Measurements from ENCODE around the gene DPYD. TPM values are rescaled to one million over a fixed set of nuclear protein-coding genes. Genes with fewer than 3 reads are reported as not detected.

DPYD gene
- total and polyA plus RNA-seq, 8 donors: 2.7 to 24.5 (median 9.4) TPM

- H3K27ac ChIP-seq: no peak overlapping the region
- no peak for TF ChIP-seq CTCF (IDR thresholded peaks at IDR 0.05)
- peak; percentile 39 for FAIRE-seq
- no peak overlapping the region for H3K4me3 ChIP-seq
- no peaks in the 10 kb centered on the region for H3K36me3 ChIP-seq
- H3K9me3 ChIP-seq: peaks cover 0 to 4% (median 0%) of the 10 kb centered on the region in 4 donors
- intact Hi-C loops (cut with DNase I): no loop called here
- H3K4me1 ChIP-seq: peaks cover 0 to 7% (median 0%) of the 10 kb centered on the region in 3 donors
- no peak for ATAC-seq
- DNase-seq: no peak
- 66 to 70% methylated on average over 2 of the region's 2 CpGs for WGBS, 2 donors
- H3K27me3 ChIP-seq: no peaks in the 10 kb centered on the region
Observed at GRCh38 chr1:97797403-97798183, 123.2 kb downstream of the DPYD start.

DNA sequence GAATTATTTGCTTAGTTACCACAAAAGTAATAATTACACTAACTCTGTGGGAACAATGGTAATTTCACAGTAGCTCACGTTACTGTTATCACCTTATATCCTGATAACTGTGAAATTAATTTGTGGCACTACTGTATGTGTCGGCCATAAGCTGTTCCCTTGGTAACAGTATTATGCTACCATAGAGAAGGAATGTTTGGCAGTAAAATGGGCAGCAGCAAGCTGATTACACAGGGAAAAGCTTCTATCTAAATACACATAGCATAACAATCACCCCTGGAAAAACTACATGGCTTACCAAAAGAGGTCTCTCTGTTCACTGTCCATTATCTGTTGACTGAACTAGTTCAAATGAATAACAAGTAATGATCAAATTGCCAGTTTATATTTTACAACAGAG lies 124.1 kb downstream of the DPYD start:
- Histone ChIP-seq H3K4me3 (no peak overlapping the region), H3K27ac (no peak overlapping the region), H3K9me3 (peaks cover 0 to 4% (median 0%) of the 10 kb centered on the region in 4 donors), H3K36me3 (no peaks in the 10 kb centered on the region), H3K27me3 (no peaks in the 10 kb centered on the region), H3K4me1 (peaks cover 0 to 7% (median 0%) of the 10 kb centered on the region in 3 donors)
- FAIRE-seq: no peak
- intact Hi-C loops (cut with DNase I): no loop called here
- 27 to 33% methylated on average over 2 of the region's 2 CpGs for WGBS, 2 donors
- no peak for TF ChIP-seq CTCF (IDR thresholded peaks at IDR 0.05)
- peak in 2 of 4 donors; percentile 9 to 45 for ATAC-seq
- no peak for DNase-seq

DNA sequence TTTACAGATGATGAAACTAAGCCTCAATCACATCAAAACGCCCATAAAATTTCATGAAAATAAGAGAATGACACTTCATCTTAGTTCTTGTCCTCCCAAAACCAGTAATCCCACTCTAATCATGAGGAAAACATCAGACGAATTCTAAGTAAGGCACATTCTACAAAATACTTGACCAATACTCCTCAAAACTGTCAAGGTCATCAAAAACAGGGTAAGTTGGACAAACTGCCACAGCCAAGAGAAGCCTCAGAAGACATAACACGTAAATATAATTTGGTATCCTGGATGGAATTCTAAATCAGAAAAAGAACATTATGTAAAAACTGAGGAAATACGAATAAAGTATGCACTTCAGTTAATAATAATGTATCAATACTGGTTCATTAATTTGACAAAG lies 128.2 kb downstream of the DPYD start:
- H3K9me3 ChIP-seq: no peaks in the 10 kb centered on the region
- no peak for ATAC-seq
- H3K4me1 ChIP-seq: peaks cover 0 to 7% (median 0%) of the 10 kb centered on the region in 3 donors
- H3K27ac ChIP-seq: no peak overlapping the region
- FAIRE-seq: no peak
- DNase-seq: no peak
- H3K4me3 ChIP-seq: no peak overlapping the region
- TF ChIP-seq CTCF (IDR thresholded peaks at IDR 0.05): no peak
- whole genome bisulfite sequencing, 2 donors: 80 to 86% methylated on average over 4 of the region's 4 CpGs
- intact Hi-C loops (cut with DNase I): no loop called here
- no peaks in the 10 kb centered on the region for H3K36me3 ChIP-seq
- H3K27me3 ChIP-seq: no peaks in the 10 kb centered on the region

DNA sequence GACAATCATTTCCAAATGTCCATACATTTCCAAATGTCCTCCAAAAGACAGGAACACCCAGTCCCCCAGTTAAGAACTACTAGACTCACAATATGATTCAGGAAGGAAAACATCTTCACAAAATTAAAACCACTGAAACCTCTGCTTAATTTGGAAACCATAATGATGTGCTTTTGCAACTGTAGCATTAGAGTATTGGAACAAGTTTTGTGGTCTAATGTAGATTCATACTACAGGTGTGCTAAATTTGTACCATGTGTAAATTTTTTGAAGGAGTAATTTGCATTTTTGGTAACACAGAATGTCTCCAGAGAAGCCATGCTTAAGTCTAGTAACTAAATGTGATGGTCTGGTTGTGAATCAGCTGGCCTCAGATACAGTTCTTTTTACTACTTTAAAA lies 129.6 kb downstream of the DPYD start:
- no peaks in the 10 kb centered on the region for H3K9me3 ChIP-seq
- H3K27me3 ChIP-seq: no peaks in the 10 kb centered on the region
- H3K4me1 ChIP-seq: no peaks in the 10 kb centered on the region
- no peaks in the 10 kb centered on the region for H3K36me3 ChIP-seq
- FAIRE-seq: no peak
- H3K4me3 ChIP-seq: no peak overlapping the region
- ATAC-seq: no peak
- H3K27ac ChIP-seq: no peak overlapping the region
- intact Hi-C loops (cut with DNase I): no loop called here
- no peak for TF ChIP-seq CTCF (IDR thresholded peaks at IDR 0.05)
- DNase-seq: no peak

DNA sequence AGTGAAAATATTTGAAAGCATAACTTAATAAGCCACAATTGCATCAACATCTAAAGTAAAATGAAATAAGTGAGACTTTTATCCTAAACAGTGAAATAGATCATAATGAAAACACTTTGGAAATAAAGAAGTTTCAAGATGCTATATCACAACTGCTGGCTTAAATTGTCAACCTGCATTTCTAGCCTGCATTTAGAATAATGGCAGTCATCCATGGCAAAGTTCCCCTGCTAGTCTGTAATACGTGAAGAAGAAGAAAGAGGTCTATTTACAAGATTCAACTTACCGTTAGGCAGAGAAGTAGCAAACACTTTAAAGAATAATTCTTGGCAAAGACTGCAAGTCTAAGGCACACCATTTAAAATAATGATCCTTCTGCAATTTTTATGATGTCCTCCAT lies 133.6 kb downstream of the DPYD start:
- no peak overlapping the region for H3K27ac ChIP-seq
- no peak for FAIRE-seq
- 83 to 88% methylated on average over 2 of the region's 2 CpGs for WGBS, 2 donors
- no peak for TF ChIP-seq CTCF (IDR thresholded peaks at IDR 0.05)
- H3K4me3 ChIP-seq: no peak overlapping the region
- no peaks in the 10 kb centered on the region for H3K36me3 ChIP-seq
- ATAC-seq: no peak
- no peaks in the 10 kb centered on the region for H3K4me1 ChIP-seq
- H3K9me3 ChIP-seq: no peaks in the 10 kb centered on the region
- no peak for DNase-seq
- intact Hi-C loops (cut with DNase I): no loop called here
- H3K27me3 ChIP-seq: no peaks in the 10 kb centered on the region

Measured in pancreas (tissue), 10 donors.